ENCODE data around the gene C1orf198.

C1orf198 gene

GRCh38 chr1:230902349-230902923 is 34.1 kb upstream of the C1orf198 start:
- TF ChIP-seq CTCF (IDR thresholded peaks at IDR 0.05; ENCODE audit: insufficient read depth, low read length, missing control alignments): no peak
- H3K4me3 ChIP-seq (ENCODE audit: low read depth, low read length): no peak overlapping the region
- no peak for DNase-seq (ENCODE audit: low read depth, low spot score)
- ChIA-PET POLR2A (no interaction called here), CTCF (interaction anchor here (0.9 to 2.6 kb wide), 6 partner anchors 9 to 308 kb away, joined by 3 to 8 read pairs (median 4); no protein-coding TSS in a partner anchor)

GRCh38 chr1:230901671-230902070 is 33.4 kb upstream of the C1orf198 start:
- CTCF ChIA-PET: interaction anchor here (1.0 to 2.6 kb wide), 8 partner anchors 9 to 309 kb away, joined by 3 to 13 read pairs (median 4); no protein-coding TSS in a partner anchor
- no peak for DNase-seq (ENCODE audit: low read depth, low spot score)
- POLR2A ChIA-PET: interaction anchor here (1.1 kb wide), 1 partner anchor 32 kb away, joined by 6 read pairs; no protein-coding TSS in a partner anchor
- no peak for TF ChIP-seq CTCF (IDR thresholded peaks at IDR 0.05; ENCODE audit: insufficient read depth, low read length, missing control alignments)
- no peak overlapping the region for H3K4me3 ChIP-seq (ENCODE audit: low read depth, low read length)

GRCh38 chr1:230900984-230901383 is 32.7 kb upstream of the C1orf198 start:
- DNase-seq (ENCODE audit: low read depth, low spot score): no peak
- H3K4me3 ChIP-seq (ENCODE audit: low read depth, low read length): no peak overlapping the region
- POLR2A ChIA-PET: interaction anchor here (0.6 to 1.5 kb wide), 3 partner anchors 22 to 34 kb away, joined by 3 to 7 read pairs (median 6); no protein-coding TSS in a partner anchor
- CTCF ChIA-PET: interaction anchor here (1.0 to 2.1 kb wide), 7 partner anchors 12 to 310 kb away, joined by 3 to 13 read pairs (median 4); no protein-coding TSS in a partner anchor
- TF ChIP-seq CTCF (IDR thresholded peaks at IDR 0.05; ENCODE audit: insufficient read depth, low read length, missing control alignments): no peak

- ChIA-PET POLR2A (interaction anchor here (1.5 kb wide), 1 partner anchor 33 kb away, joined by 7 read pairs; no protein-coding TSS in a partner anchor), CTCF (interaction anchor here (0.8 to 2.1 kb wide), 3 partner anchors 17 to 31 kb away, joined by 3 to 13 read pairs (median 5); no protein-coding TSS in a partner anchor)
- no peak overlapping the region for H3K4me3 ChIP-seq (ENCODE audit: low read depth, low read length)
- peak; percentile 66 for DNase-seq (ENCODE audit: low read depth, low spot score)
- TF ChIP-seq CTCF (IDR thresholded peaks at IDR 0.05; ENCODE audit: insufficient read depth, low read length, missing control alignments): no peak
These were observed 31.5 kb upstream of the C1orf198 start for GRCh38 chr1:230899841-230900251.

- no peak for DNase-seq (ENCODE audit: low read depth, low spot score)
- ChIA-PET CTCF (interaction anchor here (1.5 to 2.4 kb wide), 3 partner anchors 8 to 19 kb away, joined by 5 to 11 read pairs (median 7); no protein-coding TSS in a partner anchor), POLR2A (no interaction called here)
- no peak for TF ChIP-seq CTCF (IDR thresholded peaks at IDR 0.05; ENCODE audit: insufficient read depth, low read length, missing control alignments)
- no peak overlapping the region for H3K4me3 ChIP-seq (ENCODE audit: low read depth, low read length)
These were observed 30.4 kb upstream of the C1orf198 start for GRCh38 chr1:230898748-230899147.

- no peak for TF ChIP-seq CTCF (IDR thresholded peaks at IDR 0.05; ENCODE audit: insufficient read depth, low read length, missing control alignments)
- no peak overlapping the region for H3K4me3 ChIP-seq (ENCODE audit: low read depth, low read length)
- ChIA-PET CTCF (interaction anchor here (1.5 to 2.4 kb wide), 3 partner anchors 9 to 20 kb away, joined by 5 to 11 read pairs (median 7); no protein-coding TSS in a partner anchor), POLR2A (no interaction called here)
- DNase-seq (ENCODE audit: low read depth, low spot score): no peak
These were observed 29.8 kb upstream of the C1orf198 start for GRCh38 chr1:230898144-230898543.

All from AG04449 (cell line).